Measurements from ENCODE around the gene SLC23A1. TPM values are rescaled to one million over a fixed set of nuclear protein-coding genes. Genes with fewer than 3 reads are reported as not detected.

The SLC23A1 gene
- total and polyA plus RNA-seq, 9 of the 15 experiments (the other 6 are each of a cell fraction or from before 2014, with no cell fraction given) = 0.03 to 0.20 (median 0.05) TPM; not detected in 5

- TF ChIP-seq ZNF224 (CRISPR knock-in tag; IDR thresholded peaks at IDR 0.05) (no peak), SMARCB1 (IDR thresholded peaks at IDR 0.05; ENCODE audit: insufficient read length, low read depth) (no peak), ARNT (IDR thresholded peaks at IDR 0.05) (no peak), NR0B1 (IDR thresholded peaks at IDR 0.05; ENCODE audit: partially characterized antibody) (no peak), DMBX1 (CRISPR knock-in tag; IDR thresholded peaks at IDR 0.05; ENCODE audit: borderline replicate concordance) (no peak)
Measured at GRCh38 chr5:139377226-139377625, 5.9 kb downstream of the SLC23A1 start (continued).

GRCh38 chr5:139376364-139376763, 6.7 kb downstream of the SLC23A1 start:
- CTCF ChIA-PET (ENCODE audit: low intra/inter-chr PET ratio) = no interaction called here
- no peak overlapping the region for H2AFZ ChIP-seq (ENCODE audit: low read depth, low read length)
- no peak overlapping the region for H3K27ac ChIP-seq (ENCODE audit: extremely low read depth, low read depth, low read length)
- no peaks in the 10 kb centered on the region for H3K79me2 ChIP-seq (ENCODE audit: control insufficient read depth, insufficient read depth, low read length)
- FAIRE-seq (no peak), DNase-seq (ENCODE audit: extremely low read depth in 1 of 4, low spot score in 3 of 4) (no peak), ATAC-seq (no peak)
- H3K9me3 ChIP-seq (replicated peaks; ENCODE audit: control insufficient read depth, insufficient read depth, low read depth, low read length) = no peaks in the 10 kb centered on the region
- H3K9me1 ChIP-seq (ENCODE audit: control insufficient read depth, insufficient read depth, low read length) = no peaks in the 10 kb centered on the region
- H3K4me3 ChIP-seq = no peak overlapping the region
- peaks cover 9% of the 10 kb centered on the region; the same call in 2 of the 3 replicates for H3K36me3 ChIP-seq (ENCODE audit: control insufficient read depth, insufficient read depth, low read length)
- H3K9ac ChIP-seq (ENCODE audit: insufficient read depth in 1 of 2, low read depth in 2 of 2, low read length in 2 of 2) = no peak overlapping the region
- no peaks in the 10 kb centered on the region for H4K20me1 ChIP-seq (replicated peaks; ENCODE audit: control insufficient read depth, insufficient read depth, low read length)
- 43% methylated on average over 7 of the region's 7 CpGs for WGBS (ENCODE audit: insufficient coverage, low coverage, missing lambda C conversion rate)
- TF ChIP-seq ZC3H8 (IDR thresholded peaks at IDR 0.05) (no peak), NKRF (IDR thresholded peaks at IDR 0.05; ENCODE audit: borderline replicate concordance) (no peak), TGIF2 (CRISPR knock-in tag; IDR thresholded peaks at IDR 0.05) (no peak), BRD4 (IDR thresholded peaks at IDR 0.05) (no peak), ZNF408 (CRISPR knock-in tag; IDR thresholded peaks at IDR 0.05; ENCODE audit: low read depth) (no peak), NR0B1 (IDR thresholded peaks at IDR 0.05; ENCODE audit: partially characterized antibody) (no peak), ZNF766 (CRISPR knock-in tag; conservative IDR thresholded peaks at IDR 0.05) (no peak), TSC22D4 (tag; IDR thresholded peaks at IDR 0.05) (no peak), GATAD2B (IDR thresholded peaks at IDR 0.05; ENCODE audit: borderline replicate concordance) (no peak), CBFA2T2 (conservative IDR thresholded peaks at IDR 0.05) (no peak), ILK (tag; IDR thresholded peaks at IDR 0.05; ENCODE audit: borderline replicate concordance, low read depth) (no peak), NFRKB (IDR thresholded peaks at IDR 0.05; ENCODE audit: low read depth) (no peak), RNF2 (IDR thresholded peaks at IDR 0.05) (no peak), ZNF146 (CRISPR knock-in tag; IDR thresholded peaks at IDR 0.05; ENCODE audit: unreplicated experiment) (no peak), IRF2 (CRISPR knock-in tag; IDR thresholded peaks at IDR 0.05) (no peak), STAT5A (IDR thresholded peaks at IDR 0.05; ENCODE audit: borderline replicate concordance, low read length) (no peak)
- H3K27me3 ChIP-seq (ENCODE audit: control insufficient read depth in 2 of 2, insufficient read depth in 2 of 2, low read length in 2 of 2) = no peaks in the 10 kb centered on the region
- intact Hi-C loops (cut with micrococcal nuclease) (no loop called here), in situ Hi-C loops (cut with MboI) (no loop called here)
- no peak overlapping the region for H3K4me2 ChIP-seq (ENCODE audit: insufficient read depth, low read length)
- POLR2A ChIA-PET = no interaction called here
- no TSS peak for BruUV-seq (replicated peaks)
- H3K4me1 ChIP-seq (replicated peaks in 1 of 2; ENCODE audit: control insufficient read depth in 2 of 2, insufficient read depth in 2 of 2, low read length in 2 of 2) = peaks cover 0 to 25% of the 10 kb centered on the region in 2 experiments; a peak in 2 of 5 replicates
